Amniotic stem cell (primary cell): ENCODE data around the gene UBTD1.
A peak's percentile ranks its signal among the peaks of the same experiment; 100 is the strongest.

ENCODE experiments used
- DNase-seq: peaks from one replicate; lab custom pipeline; 2025; lab: John Stamatoyannopoulos, UW

The UBTD1 gene

DNA sequence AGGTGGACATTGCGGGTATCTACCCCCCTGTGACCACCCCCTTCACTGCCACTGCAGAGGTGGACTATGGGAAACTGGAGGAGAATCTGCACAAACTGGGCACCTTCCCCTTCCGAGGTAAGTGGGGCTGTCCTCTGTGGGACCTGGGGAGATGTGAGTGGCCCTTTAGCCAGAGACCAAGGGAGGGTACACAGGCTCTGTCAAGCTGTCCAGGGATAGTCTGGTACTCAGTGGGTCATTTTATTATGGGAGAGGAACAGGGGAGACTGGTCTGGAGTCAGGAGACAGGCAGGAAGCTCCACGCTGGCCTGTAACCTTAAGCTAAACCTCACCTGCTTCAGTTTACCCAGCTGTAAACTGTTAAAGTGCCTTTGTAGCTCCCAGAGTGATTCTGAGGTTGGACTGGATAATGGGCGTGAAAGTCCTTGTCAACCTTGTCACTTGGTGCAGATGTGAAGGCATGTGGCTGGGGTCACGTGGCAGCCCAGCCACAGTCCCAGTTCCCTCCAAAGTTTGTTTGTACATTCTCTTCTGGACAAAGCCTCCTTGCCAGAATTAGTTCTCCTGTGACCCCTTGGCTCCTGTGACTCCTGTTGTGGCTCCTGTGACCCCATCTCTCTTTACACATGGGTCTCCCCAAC lies 86.2 kb downstream of the UBTD1 start:
- DNase-seq: no peak

DNA sequence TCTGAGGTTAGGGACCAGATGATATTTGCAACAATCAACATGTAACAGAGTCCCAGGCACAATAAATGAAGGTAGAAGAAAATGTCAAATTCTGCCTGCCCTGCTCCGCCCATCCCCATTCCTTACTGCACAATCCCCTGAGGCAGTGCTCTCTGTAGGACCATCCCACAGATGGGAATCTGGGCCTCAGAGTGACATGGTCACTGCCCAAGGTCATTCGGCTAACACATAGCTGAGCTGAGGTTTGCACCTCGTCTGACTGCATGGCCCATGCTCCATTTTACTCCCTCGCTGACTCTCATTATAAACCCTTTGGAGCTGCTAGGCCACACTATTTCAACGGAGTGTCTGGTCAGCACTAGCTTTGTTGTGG lies 86.7 kb downstream of the UBTD1 start:
- no peak for DNase-seq

DNA sequence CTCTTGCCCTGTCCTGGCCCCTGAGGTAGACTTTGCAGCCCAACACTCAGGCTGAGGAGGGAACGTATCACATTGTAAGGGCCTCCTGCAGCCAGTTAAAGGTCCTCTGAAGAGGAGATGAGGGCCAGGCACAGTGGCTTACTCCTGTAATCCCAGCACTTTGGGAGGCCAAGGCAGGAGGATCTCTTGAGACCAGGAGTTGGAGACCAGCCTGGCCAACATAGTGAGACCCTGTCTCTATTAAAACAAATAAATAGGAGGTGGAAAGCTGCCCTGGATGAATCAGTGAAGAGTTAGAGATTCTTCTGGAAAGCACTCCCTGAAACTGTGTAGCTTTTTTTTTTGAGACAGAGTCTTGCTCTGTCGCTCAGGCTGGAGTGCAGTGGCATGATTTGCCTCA lies 88.5 kb downstream of the UBTD1 start:
- no peak for DNase-seq

DNA sequence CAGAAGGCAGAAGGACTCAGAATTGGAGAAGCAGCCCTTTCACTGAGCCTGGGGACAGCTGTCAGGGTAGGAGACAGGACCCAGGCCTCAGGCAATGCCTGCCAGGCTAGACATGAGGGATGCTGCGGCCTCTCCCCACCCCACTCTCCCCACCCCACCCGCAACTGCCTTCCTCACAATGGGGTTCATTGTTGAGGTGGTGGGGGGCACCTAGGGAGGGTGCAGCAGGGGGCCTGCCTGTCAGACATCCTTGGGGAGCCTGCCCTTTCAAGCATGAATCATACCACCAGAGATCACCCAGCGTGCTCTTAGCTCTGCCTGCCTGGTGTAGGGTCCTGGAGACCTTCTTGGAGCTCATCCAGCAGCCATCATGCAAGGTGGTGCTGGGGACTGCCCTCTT lies 90.8 kb downstream of the UBTD1 start, which contains the start of gene C10orf62:
TSS of gene C10orf62 (plus strand) at position 243 of the 400 bp plus-strand sequence. CDS start 177 bp downstream, outside the sequence.
- no peak for DNase-seq

DNA sequence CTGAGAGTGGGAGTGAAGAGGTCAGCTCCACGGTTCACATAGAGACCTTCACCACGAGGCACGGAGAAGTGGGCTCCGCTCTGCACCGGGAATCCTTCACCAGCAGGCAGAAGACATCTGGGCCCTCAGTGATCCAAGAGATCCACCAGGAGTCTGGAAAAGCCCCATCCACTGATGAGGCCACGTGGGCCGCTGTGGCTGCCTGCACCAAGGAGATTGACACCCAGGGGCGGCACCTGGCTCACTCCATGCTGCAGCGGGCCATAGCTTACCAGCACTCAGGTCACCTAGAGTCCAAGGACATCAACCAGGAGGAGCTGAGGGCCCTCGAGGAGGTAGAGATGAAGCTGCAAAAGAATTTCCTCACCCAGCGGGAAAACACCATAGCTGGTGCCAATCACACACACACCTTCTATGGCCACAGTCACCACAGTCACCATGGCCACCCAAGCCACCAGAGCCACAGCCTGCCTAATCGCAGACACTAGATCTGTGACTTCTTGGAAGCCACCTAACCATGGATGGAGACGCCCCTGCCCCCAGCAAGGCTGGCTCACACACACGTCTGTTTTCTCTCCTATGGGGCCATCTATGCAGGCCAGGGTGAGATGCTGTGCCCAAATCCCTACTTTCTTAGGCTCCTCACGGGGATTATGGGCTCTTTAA lies 91.5 kb downstream of the UBTD1 start:
- no peak for DNase-seq

DNA sequence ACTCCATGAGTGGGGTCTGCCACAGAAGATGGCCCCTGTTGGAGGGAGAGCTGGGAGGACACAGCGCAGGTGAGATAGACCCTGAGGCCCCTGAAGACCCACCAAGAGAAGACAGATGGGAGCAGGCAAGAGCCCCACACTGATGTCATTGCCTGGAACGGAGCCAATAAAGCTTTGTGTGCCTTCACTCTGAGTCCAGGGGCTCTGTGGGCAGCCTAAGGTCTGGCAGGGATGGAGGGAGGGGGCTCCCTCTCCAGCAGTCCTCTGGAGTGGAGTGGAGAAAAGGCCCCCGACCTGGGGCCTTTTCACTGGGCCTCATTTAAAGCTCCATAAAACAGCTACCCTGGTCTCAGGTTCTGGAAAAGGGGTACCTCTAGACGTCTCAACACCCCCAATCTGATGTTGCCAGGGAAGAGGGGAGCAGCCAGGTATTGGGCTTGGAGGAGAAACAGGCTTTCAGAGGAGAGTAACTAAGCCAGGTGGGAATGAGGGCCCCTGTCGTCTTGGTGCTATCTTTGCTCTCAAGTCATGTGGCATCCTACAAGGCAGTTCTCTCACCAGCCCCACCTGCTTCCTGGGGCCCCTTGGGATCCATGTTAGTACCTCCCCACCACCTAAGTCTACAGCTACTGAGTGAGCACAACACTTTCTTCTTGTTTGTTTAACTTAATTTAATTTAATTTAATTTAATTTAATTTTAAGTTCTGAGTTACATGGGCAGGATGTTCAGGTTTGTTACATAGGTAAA lies 92.2 kb downstream of the UBTD1 start:
- DNase-seq: no peak

DNA sequence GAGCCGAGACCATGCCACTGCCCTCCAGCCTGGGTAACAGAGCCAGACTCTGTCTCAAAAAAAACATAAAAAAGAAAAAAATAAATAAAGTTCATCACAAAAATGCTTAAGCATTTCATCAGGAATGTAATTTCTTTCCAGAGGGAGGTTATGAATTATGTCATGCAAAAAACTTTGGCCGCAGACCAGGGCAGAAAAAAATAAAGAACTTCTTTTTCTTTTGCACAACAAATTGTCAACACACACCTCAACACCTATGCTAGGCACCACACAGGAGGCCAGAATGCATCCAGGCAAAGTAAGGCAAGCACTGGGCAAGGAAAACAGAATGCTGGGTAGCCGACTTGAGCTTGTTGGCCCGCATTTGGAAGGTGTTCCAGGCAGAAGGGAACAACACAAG lies 94.7 kb downstream of the UBTD1 start:
- DNase-seq: no peak

DNA sequence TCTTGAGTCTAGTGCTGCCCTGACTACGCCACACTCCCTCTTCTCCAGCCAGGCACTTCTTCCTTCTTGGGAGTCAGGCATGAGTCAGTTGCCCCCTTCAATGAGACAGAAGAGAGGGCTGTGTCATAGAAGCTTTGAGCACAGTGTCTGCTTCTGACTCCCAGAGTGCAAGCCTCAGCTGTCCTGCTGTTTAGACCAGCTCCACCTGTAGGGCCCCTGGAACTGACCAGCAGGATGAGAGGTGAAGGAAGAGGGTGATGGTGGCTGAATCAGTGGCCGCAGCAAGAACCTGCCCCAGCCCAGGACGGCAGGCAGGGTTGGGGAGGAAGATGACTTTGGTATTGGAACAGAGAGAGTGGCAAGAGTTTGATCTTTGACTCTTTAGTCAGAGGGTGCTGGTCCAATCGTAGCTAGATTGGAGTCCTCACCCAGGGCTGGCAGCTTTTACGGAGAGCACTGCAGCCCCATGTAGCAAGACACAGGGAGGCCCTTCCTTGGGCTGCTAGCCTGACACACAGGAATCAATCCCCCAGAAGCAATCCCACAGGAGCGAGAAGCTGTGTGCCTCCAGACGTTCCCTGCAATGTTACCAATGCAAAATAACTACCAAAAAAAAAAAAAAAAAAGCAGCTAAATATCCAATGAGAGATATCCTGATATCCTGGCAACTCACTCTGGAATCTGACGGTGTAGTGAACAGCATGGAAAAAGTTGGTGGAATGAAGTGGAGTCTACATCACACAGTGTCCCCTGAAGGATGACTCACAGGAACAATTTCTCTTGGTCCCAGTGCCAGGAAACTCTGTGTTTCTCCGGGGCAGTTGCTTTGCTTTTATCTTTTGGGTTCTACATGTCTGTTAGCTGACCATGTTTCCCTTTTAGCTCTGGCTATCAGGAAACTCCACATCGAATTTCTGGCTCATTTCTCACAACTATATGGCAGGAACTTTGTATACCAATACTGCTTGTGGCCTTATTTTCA lies 97.7 kb downstream of the UBTD1 start:
- DNase-seq: peak; percentile 51

DNA sequence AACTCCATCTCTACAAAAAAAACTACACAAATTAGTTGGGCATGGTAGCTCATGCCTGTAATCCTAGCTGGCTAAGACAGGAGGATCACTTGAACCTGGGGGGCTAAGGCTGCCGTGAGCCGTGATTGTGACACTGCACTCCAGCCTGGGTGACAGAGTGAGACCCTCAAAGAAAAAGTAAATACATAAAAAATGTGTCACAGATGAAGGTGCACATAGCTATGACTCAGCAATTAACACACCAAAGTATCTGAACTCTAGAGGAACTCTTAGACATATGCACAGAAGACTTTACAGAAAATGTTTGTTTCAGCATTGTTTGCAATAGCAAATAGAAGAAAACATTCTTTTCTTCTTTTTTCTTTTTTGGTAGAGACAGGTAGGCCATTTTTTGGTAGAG lies 99.1 kb downstream of the UBTD1 start:
- no peak for DNase-seq

DNA sequence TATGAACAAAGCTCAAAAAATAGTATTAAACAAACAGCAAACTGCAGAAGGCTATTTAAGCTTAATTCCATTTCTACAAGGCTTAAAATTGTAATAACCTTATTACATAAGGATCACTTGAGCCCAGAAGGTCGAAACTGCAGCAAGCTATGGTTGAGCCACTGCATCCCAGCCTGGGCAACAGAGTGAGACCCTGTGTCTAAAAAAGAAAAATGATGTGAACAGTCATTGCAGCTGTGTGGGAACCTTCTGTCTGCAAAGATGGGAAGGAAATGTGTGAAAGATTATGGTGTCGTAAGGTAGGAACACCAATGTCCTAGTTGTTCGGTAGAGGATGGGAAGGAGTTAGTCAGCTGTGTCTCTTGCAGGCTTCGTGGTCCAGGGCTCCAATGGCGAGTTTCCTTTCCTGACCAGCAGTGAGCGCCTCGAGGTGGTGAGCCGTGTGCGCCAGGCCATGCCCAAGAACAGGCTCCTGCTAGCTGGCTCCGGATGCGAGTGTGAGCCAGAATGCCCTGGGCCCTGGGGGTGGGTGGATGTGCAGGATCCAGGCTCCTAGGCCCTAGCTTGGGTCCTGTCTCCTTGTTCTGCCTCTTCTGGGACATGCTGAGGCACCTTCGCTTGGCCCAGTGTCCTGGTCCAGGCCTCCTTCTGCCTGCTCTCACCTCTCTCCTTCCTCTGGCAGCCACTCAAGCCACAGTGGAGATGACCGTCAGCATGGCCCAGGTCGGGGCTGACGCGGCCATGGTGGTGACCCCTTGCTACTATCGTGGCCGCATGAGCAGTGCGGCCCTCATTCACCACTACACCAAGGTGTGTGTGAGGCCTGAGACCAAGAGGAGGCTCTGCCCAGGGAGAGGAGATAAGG lies 99.9 kb downstream of the UBTD1 start:
- no peak for DNase-seq

DNA sequence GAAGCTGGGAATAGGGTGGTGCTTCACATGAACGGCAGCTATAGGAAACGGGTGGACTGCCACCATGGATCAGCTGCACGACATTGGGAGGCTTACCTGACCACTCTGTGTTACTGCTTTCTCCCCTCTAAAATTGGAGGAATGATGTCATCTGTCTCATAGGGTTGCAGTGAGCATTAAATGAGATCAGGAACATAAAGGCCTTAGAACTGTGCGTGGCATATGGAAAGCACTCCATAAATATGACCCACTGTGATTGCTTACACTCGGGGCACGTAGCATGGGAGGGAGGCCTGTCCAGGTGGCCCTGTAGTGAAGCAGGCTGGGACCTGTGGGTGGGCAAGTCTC lies 100.5 kb downstream of the UBTD1 start:
- DNase-seq: no peak

DNA sequence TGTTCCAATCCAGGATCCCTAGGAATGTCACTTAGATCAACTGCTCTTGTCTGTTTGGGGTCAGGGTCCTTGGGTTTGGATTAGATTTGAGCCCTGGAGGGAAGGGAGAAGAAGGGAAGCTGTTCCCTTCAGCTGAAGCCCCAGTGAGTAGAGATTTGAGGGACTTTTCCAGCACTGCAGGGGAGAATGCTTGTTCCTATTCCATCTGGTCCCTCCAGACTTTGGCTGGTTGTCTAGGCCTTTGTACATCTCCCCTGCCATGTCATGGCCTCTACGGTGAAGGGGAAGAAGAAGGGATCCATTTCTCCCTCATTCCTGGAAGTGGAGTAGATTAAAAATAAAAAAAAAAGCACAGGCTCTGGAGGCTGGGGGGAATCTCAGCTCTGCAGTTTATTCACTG lies 101.9 kb downstream of the UBTD1 start:
- DNase-seq: no peak

DNA sequence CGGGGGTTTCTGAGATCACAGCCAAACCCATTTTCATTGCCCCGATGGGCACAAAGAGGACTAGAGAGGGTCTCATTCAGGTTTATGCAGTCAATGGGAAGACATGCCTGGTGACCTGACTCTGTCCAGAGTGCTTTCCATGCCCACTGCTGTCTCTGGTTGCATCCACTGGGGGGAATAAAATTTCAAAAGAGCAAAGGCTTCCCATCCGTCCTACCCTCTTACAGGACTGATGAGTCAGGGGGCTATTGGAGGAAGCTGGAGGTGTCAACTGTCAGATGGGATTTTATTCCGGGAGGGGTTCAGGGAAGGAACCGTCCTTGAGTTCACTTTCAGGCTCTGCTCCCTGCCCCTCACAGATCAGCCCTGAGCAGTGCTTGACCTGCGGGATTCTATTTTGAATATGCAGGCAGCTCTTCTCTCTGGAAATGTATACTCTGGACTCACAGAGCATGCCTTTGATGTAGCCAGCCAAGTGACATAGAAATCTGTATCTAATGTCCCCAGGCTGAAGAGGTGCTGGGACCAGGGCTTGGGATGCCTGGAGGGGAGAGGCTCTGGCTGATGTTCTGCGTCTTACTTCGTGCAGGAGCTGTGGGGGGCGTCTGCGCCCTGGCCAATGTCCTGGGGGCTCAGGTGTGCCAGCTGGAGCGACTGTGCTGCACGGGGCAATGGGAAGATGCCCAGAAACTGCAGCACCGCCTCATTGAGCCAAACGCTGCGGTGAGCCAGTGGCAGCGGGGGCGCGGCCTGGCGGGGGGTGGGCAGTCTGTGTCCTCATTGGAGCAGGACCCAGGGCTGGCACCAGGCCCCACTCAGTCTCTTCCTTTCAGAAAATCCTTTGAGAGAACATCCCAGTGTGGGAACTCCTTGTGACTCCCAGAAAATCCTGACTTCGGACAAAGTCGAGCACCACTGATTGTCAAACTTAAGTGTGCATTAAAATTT lies 102.8 kb downstream of the UBTD1 start:
- DNase-seq: no peak

DNA sequence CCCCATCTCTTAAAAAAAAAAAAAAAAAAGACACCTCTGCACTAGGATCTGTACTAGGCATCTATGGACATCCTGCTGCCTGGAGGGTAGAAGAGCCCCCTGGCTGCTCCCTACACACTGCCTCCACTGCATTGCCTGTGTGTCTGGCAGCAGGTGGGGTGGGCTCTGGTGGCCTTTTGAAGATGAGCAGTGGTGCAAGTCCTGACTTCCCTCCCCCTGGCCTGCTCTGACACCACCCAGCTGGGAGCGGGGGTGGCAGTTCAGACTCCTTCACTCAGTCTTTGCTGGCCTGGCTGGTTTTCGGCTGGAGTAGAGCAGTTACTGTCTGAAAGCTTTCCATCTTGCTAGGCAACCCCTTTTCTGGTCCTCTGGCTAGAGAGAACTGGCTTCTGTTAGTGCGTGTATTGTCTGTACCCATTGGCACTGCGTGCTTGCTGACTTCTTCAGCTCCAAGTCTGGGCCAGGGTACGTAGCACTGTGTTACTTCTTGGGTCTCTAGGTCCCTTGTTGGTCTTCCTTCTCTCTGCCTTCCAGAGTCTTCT lies 108.4 kb downstream of the UBTD1 start:
- no peak for DNase-seq

DNA sequence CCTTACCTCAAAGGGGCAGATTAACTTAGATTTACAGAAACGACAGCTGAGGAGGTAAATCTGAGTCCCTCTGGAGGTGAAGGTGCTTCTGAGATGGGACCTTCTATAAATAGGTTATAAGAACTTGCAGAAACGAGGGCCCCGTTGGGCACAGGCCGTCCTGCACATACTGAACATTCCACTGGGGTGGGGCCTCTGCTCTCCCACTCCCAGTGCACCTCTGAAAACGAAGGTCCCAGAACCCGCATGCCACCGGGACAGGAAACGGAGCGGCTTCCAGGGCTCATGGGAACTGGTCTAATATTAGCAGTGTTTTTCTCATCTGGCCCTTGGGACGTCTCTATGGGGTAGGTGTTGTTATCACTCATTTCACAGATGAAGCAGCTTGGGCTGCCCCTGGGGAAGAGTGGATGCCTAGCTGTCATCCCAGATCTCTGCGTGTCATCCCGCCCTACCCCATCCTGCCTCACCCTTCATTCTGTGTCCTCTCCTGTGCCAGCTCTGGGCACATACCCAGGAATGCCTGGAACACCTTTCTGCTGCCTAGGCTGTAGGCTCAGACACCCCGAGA lies 110.4 kb downstream of the UBTD1 start:
- DNase-seq: no peak

DNA sequence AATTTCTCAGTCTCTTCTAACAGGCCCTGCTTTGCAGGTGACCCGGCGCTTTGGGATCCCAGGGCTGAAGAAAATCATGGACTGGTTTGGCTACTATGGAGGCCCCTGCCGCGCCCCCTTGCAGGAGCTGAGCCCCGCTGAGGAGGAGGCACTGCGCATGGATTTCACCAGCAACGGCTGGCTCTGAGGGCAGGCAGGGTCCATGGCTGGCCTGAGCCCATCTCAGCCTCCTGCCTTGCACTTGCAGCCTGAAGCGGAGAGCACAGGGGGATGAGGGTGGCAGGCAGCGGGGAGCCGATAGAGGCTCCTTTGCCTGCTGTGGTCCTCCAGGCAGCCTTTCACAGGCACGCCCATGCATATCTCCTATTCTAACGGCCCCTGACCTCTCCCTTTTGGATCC lies 112.7 kb downstream of the UBTD1 start:
- no peak for DNase-seq

DNA sequence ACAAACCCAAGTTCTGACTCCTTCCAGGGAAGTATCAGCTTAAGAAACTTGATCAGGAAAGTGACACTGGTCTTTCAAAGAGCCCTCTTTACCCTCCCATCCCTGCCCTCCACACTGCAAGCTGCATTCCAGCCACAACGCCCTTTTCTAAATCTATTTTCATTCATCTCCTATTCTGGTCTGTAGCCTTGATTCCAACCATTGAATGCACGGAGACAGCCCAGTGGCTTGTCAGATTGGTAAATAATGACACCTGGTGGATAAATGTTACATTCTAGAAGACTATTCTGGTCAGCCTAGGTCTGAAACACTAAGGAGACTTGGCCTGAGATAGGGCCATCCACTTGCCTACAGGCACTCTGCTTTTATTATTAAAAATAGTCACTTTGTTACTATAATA lies 113.7 kb downstream of the UBTD1 start:
- DNase-seq: peak; percentile 50

DNA sequence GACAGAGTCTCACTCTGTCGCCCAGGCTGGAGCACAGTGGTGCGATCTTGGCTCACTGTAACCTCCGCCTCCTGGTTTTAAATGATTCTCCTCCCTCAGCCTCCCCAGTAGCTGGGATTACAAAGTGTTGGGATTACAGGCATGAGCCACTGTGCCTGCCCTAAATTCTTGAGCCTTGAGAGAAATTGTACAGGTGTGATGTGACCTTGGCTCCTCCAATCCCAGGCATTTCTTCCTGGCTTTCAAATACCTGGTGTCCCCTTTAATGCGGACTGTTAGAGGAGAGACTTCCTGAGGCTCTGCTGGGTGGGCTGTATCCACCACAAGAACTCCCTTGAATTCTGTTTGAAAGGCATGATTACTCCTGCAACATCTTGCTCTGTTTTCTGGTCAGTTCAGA lies 119.6 kb downstream of the UBTD1 start:
- DNase-seq: no peak

DNA sequence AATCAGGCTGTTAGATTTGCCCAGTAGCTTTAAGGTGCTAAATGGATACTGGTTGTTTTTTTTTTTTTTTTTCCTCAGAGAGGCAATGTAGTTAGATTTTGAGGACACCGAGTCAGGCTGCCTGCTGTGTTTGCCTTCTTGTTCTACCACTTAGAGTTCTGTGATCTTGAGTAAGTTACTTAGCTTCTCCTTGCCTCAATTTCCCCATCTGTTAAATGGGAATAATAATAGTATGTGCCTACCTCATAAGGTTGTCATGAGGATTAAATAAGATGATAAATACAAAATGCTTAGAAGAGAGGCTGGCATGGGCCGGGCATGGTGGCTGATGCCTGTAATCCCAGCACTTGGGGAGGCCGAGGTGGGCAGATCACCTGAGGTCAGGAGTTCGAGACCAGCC lies 120.0 kb downstream of the UBTD1 start:
- no peak for DNase-seq
